HG03039 (cell line): ENCODE results near the gene LCP1.

Source experiments
- ATAC-seq: cut with Tn5 transposase; IDR thresholded peaks from one replicate; pipeline ENCODE4 v1.9.1; 2021; ENCODE audit warnings: mild to moderate bottlenecking, moderate library complexity; ENCODE audit not compliant: unreplicated experiment

Gene LCP1

DNA sequence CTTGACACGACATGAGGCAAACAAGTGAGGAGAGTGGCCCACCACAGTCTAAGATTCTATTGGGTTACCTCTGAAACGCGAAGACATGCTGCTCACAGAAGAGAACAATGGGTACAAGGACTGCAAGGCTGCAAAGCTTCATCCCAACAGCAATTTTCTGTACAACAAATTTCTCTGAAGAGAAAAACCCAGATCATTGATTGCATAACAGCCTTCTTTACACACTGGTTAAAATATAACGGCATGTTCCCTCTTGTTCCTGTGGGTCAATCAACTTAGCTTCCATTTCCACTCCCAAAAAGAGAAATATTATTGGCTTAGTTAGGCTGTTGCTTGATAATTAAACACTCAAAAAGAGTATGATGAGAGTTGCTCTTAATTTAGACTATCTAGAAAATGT is 77.1 kb downstream of the LCP1 start, which contains the start of gene CPB2:
TSS of gene CPB2 (minus strand) at position 166 of the 400 bp plus-strand sequence. CDS start at position 142, 24 bp downstream.
- ATAC-seq = no peak

DNA sequence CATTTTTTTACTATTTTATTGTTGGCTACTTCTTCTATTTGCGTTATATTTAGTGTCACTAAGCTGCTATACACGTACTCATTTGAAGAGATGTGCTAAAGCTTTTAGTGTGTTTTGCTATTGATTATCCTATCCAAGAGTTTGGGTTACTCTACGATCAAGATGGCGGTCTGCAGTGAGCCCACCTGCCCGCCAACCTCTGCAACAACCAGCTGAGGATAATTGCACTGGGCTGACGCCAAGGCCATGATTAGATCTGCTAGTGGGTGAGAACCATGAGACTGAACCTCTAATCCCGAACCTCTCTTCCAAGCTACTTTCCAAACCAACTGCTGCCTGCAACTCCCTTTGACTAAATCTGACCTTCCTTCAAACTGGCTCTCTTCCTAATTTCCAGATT is 78.9 kb downstream of the LCP1 start:
- no peak for ATAC-seq

DNA sequence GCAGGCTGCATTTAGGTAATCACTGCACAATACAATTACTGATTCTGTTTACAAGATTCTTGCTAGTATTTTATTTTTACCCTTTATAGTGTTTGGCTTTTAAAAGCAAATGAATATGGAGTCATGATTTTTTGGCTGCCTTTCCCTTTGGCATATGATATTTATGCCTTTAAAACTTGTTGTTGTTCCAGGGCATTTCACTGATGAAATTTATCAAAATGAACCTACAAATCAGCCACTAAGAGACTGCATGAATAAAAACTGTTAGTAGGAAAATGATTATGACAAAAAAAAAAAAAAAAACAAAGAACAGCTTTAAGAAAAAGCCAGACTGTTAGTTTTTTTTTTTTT is 79.7 kb downstream of the LCP1 start:
- no peak for ATAC-seq

DNA sequence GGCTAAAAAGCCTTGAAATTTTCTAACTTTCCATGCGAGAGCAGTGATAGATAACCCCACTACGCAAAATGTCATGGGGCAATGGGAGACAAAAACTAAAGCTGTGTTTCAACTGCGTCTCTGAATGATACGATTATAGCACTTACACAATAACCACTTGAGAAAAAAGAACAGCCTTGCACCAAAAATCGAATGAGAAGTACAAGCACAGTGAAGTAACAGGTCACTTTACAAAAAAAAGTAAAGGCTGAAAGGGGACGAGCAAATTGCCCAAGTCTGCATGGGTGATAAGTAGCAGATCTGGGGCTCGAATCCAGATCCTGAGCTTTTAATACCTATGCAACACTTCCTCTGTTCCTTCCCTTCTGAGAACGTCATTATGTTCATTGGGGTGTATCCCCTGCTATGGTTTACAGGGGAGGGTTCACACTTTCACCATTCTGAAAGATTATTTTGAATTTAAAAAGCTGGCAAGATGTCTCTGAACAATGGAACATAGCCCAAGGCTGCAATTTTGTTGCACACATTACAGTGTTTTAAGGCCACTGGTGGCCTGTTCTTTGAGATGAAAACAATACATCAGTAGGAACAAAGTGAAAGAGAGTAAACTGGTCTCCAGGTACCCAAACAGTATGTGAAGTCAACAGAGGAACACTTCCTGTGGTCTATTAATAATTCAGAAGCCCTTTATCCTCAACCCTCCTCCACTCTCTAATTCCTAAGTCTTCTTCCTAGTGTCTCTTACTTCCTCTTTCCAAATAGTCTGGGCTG is 80.3 kb downstream of the LCP1 start:
- ATAC-seq = no peak

DNA sequence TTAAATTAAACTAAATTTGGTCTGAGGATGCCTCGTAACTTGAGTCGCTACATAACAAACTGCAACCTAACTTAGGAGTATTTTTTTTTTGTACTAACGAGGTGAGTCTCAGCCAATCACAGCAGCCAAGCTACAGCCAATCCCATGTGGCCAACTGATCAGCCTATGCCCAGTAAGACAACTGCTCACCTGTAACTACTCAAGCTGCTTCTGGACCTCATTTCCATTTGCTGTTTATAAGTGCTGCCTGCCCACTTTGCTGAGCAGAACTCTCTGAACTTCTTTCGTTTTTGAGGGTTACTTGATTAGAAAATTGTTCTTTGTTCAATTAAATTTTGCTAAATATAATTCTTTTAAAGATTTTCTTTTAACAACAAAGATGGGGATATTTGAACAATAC is 81.0 kb downstream of the LCP1 start:
- ATAC-seq = no peak

DNA sequence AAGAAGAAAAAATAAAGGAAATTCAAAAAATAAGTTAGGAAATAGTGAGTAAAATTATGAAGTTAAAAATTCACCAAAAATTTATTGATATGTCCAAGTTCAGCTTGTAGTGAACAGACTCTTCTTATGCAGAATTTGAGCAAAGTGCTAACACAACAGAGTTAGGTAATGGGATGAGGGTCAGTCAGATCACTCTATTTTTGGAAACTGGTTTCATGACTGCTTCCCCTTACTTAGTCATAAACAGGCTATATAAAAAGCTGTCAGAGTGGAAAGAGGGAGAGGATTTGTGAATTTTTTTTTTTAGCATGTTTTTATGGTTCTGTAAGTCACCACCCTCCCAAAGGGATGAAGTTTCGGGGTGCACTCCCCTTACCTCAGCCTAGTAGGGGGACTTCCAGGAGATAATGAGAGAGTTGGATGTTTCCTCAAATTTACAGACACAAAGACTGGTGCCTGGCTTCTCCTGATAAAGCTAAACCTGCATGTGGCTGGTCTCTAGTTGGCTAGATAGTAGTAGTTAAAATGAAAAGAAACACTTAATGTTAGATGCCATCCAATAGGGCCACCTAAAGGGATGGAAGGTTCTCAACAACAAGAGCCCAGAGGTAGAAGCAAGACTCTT is 81.7 kb downstream of the LCP1 start:
- no peak for ATAC-seq

DNA sequence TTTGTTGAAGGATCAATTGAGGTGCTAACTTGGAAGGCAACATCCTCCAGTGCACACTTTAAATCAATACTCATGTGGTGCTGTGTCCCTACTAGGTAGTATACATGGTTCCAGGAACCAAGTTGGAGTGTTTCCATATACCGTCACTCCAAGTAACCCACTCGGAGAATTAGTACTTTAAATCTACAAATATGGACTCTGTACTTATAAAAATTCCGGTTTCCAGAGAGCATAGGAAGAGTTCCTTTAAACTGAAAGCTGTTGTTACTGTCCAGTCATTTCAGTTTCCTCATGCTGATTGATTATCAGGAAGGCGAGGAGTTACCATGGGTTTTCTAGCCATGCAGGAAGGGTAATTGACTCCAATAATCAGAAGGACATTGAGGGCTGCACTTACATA is 84.3 kb downstream of the LCP1 start:
- ATAC-seq = no peak

DNA sequence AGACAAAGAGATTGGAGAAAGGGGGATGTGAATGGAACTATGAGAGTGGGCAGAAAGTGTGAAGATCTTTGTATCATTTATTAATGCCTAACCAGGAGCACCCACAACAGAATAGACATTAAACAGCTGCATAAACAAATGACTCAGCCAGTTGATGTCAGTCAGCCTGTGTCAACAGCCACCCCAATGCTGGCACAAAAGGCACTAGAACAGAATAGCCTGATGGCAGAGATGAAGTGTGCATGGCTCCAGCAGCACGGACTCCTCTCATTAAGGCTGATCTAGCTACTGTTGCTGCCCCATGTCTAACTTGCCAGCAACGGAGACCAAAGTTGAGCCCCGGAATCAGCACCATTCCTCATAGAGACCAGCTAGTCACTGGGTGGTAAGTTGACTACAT is 85.0 kb downstream of the LCP1 start:
- ATAC-seq = no peak

DNA sequence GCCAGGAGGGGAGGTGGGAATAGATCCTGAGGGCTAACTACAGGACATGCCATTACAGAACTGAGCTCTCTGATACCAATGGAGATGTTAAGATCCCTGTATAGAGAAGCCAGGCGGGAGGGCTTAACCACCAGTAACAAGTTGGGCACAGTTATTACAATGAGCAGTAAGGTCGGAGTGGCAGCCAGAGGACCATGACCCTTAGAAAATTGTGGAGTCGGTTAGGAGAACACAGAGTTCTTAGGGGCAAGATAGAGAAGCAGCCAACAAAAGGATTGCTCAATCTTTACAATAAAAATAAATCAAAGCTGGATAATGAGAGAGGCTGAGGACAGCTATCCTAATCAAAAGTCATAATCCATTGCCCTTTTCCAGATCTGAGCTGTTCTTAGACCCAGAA is 87.5 kb downstream of the LCP1 start:
- ATAC-seq = no peak

DNA sequence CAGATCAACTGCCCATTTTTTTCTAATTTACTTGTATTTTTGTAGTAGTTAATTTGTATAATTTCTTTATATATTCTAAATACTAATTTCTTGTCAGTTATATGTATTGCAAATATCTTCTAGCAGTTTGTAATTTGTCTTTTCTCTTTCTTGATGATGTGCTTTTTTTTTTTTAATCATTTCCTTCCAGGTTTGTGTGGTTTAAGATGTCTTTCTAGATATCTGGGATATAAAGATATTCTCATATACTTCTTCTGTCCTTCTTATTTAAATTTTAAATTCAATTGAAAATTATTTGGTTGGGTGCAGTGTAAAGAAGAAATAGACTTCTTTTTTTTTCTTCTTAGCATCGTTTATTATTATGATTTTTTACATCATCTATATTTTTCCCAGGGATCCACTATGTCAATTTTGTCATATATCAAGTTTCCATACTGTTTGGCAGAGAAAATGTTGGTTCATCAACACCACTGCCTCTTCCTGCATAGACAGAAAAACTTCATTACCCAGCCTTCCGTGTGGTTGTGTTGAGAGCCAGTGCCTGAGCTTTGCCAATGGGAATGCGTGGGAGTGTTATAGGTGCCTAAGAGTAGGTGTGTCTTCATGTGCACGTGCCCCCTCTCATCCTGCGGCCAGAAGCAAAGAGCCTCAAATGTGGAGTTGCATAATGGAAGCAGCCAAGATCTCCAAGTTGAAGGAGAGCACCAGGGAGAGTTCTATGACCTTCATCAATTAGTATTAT is 93.0 kb downstream of the LCP1 start:
- ATAC-seq = no peak

DNA sequence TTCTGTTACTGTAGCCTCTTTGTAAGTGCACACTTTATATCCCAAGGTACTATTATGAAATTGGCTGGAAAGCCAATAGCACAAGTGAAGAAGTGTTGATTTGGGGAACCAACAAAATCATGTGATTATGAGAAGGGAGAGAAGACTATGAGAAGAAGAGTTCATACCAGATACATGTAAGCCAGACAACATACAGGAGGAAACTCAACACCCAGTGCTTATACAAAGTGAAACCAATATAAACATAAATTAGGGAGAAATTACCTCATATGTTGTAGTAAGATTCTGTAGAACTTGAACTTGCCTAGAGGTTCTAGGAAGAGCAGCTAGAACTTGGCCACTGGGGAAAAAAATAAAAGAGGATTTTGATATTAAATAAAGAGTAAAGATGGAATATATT is 94.5 kb downstream of the LCP1 start:
- ATAC-seq = no peak

DNA sequence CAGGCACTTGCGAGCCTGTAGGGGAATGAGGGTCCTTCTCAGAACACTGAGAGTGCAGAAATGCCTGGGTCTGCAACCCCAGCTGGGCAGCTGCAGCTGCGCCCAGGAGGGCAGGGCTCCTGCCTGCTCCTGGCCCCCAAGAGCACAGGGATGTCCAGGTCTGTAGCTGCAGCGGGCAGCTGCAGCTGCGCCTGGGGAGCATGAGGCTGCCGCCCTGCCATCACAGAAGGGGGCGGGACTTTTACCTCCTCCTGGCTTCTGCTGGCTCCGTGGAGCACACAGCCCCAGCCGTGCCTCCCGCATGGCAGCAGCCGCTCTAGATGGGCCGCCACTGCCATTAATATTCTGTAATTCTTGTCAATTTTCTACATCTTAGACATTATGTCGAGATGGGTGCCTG is 95.0 kb downstream of the LCP1 start:
- no peak for ATAC-seq

DNA sequence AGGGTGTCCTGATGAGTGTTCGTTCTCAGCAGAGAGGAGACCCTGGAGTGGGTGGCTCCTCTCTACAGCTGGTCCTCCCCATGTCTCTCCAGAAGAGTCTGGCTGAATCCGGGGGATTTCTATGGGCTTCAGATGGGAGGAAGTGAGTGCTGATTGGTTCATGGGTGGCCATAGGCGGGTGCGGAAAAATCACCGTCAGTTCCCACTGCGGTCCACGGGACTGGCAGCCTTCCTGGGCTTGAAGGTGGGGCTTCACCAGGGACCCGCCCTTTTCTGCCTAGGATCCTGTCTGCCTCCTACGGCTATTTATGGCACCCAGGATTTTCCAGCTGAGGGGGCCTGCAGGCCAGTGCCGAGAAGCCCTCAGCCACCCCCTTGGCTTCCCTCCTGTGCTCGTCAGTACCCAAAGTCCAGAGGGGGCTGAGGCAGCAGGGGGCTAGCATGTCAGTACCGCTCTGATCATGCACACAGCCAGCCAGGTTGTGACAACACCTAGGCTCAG is 95.5 kb downstream of the LCP1 start:
- ATAC-seq = no peak

DNA sequence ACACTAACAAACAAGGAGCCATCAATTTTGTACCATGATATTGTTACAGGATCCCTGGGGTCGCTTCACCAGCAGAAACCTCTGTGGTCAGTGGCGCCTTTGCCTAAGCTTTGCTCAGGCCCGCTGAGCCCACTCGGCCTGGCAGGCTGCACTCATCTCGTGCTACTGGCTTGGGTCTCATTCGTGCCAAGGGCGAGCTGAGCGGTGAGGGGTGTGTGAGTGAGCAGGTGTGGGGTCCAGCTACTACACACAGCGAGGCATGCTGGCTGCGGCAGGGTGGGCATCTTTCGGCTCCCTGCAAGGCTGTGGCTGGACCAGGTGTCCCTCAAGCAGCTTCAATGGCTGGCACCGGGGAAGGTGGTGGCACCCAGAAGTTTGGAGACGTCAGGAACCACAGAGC is 96.2 kb downstream of the LCP1 start:
- no peak for ATAC-seq

DNA sequence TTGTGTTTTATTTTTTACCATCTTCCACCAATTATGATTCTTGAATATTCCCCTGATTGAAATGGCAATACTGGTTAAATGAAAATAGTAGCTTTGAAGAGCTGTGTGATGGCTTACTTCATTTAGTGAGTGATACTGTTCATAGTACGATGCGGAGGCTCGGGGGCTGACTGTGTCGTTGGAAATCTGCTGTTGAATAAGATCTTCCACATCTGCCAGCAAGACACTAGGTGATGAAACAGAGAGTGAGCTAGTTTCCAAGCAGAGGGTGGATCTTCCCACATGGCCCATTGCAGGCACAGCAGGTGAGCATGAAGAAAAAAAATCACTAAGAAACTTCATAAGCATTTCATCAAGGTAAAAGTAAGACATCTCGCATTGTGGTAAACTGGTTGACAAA is 99.7 kb downstream of the LCP1 start:
- ATAC-seq = no peak

DNA sequence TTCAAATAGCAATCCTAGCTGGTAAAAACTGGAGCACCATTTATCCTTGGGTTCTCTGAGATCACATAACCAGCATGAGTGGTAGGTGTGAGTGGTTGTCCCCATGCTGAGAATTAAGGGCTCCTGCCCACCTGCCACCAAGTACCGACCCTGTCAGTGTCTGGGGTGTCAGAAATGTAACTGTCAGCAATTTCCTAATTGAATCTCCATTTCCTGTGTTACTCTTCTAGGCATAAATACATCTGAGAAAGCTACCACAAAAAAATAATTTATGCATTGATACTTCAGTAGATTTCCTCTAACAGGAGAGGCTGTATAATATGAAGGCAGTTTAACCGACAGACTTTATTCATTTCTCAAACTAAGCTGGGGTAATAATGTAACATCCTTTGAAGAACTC is 102.2 kb downstream of the LCP1 start:
- ATAC-seq = no peak

DNA sequence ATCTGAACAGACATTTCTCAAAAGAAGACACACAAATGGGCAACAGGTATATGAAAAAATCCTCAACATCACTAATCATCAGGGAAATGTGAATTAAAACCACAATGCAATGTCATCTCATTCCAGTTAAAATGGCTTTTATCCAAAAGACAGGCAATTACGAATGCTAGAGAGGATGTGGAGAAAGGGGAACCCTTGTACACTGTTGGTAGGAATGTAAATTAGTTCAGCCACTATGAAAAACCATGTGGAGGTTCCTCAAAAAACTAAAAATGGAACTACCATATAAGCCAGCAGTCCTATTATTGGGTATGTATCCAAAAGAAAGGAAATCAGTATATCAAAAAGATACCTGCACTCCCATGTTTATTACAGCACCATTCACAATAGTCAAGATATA is 104.7 kb downstream of the LCP1 start:
- ATAC-seq = no peak

DNA sequence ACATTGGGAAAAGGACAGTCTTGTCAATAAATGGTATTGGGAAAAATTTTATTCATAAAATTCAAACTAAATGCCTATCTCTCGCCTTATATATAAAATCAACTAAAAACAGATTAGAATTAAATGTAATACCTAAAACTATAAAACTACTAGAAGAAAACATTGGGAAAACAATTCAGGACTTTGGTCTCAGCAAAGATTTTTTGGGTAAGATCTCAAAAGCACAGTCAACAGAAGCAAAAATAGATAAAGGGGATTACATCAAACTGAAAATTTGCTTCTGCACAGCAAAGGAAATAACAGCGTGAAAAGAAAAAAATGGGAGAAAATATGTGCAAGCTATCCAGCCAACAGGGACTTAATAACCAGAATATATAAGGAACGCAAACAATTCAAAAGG is 105.2 kb downstream of the LCP1 start:
- no peak for ATAC-seq
